Measurements from ENCODE around the gene CDX1. TPM values are rescaled to one million over a fixed set of nuclear protein-coding genes. Genes with fewer than 3 reads are reported as not detected.

Gene CDX1
- polyA plus RNA-seq, 4 donors: 205 to 308 (median 228) TPM

DNA sequence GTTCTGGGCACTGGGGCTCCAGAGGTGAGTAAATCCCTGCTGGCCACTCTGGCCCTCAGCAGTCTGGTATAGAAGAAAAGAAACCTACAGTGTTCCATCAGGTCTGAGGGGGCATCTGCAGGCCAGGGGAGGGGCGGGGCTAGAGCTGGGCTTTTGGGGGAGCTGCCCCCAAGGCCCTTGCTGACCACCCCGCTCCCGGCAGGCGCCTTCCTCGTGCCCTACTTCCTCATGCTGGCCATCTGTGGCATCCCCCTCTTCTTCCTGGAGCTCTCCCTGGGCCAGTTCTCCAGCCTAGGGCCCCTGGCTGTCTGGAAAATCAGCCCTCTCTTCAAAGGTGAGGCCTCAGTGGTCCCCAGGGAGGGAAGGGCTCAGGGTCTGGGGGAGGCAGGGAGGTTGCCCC is 29.9 kb downstream of the CDX1 start:
- no peaks in the 10 kb centered on the region for H3K4me1 ChIP-seq (ENCODE audit: control insufficient read depth in 3 of 3, insufficient read depth in 2 of 3, low read depth in 1 of 3, low read length in 2 of 3)
- 59 to 78% (median 73%) methylated on average over 2 to 5 of the region's 5 CpGs for WGBS, 3 donors

DNA sequence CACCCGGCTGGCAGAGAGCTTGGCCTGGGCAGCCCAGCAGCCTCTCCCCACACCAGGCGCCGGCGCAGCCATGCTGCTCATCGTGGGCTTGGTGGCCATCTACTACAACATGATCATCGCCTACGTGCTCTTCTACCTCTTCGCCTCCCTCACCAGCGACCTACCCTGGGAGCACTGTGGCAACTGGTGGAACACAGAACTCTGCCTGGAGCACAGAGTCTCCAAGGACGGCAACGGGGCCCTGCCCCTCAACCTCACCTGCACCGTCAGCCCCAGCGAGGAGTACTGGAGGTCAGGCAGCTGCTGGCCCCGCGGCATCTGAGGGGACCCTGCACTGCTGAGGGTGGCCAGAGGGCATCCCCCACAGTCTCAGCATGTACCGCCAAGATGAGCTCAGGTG is 30.4 kb downstream of the CDX1 start:
- no peak for DNase-seq
- FAIRE-seq: no peak
- WGBS, 3 donors: 89 to 92% (median 90%) methylated on average over 16 of the region's 16 CpGs

More for the DNA sequence above, 29.9 kb downstream of the CDX1 start:
- DNase-seq (no peak), FAIRE-seq (no peak)
- H3K27me3 ChIP-seq (ENCODE audit: control insufficient read depth in 3 of 3, insufficient read depth in 3 of 3, low read length in 3 of 3): no peaks in the 10 kb centered on the region
- no peak overlapping the region for H3K4me3 ChIP-seq (ENCODE audit: low read depth in 1 of 3, low read length in 3 of 3)
- H3K9me3 ChIP-seq (ENCODE audit: control insufficient read depth in 2 of 2, insufficient read depth in 1 of 2, low read depth in 1 of 2, low read length in 1 of 2): no peaks in the 10 kb centered on the region
- H3K27ac ChIP-seq (ENCODE audit: low read depth in 1 of 3, low read length in 2 of 3): no peak overlapping the region
- peaks cover 0 to 40% (median 0%) of the 10 kb centered on the region in 3 donors for H3K36me3 ChIP-seq (ENCODE audit: control insufficient read depth in 3 of 3, insufficient read depth in 2 of 3, low read depth in 1 of 3, low read length in 3 of 3)

DNA sequence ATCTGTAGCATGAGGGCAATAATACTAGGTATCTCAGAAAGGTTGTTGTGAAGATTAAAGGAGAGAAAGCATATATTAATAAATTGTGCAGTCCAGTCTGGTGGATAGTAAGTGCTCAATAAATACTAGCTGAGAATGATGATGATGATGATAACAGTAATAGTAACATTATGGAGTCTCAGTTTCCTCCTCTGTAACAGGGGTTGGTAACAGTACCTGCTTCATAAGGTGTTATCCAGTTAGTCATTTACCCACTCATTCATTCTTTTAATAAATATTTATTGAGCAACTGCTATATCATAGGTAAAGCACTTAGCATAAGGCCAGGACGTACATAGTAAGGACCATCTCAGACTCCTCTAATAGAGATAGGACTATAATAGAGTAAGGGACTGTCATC is 30.9 kb downstream of the CDX1 start:
- H3K4me1 ChIP-seq (ENCODE audit: control insufficient read depth in 3 of 3, insufficient read depth in 2 of 3, low read depth in 1 of 3, low read length in 2 of 3): no peaks in the 10 kb centered on the region
- DNase-seq: no peak
- H3K9me3 ChIP-seq (ENCODE audit: control insufficient read depth in 2 of 2, insufficient read depth in 1 of 2, low read depth in 1 of 2, low read length in 1 of 2): no peaks in the 10 kb centered on the region
- 85 to 93% (median 91%) methylated on average over 1 of the region's 1 CpG for WGBS, 3 donors
- H3K27ac ChIP-seq (ENCODE audit: low read depth in 1 of 3, low read length in 2 of 3): no peak overlapping the region
- H3K36me3 ChIP-seq (ENCODE audit: control insufficient read depth in 3 of 3, insufficient read depth in 2 of 3, low read depth in 1 of 3, low read length in 3 of 3): peaks cover 0 to 49% (median 0%) of the 10 kb centered on the region in 3 donors
- FAIRE-seq: no peak
- no peak overlapping the region for H3K4me3 ChIP-seq (ENCODE audit: low read depth in 1 of 3, low read length in 3 of 3)
- no peaks in the 10 kb centered on the region for H3K27me3 ChIP-seq (ENCODE audit: control insufficient read depth in 3 of 3, insufficient read depth in 3 of 3, low read length in 3 of 3)

More for the DNA sequence above, 30.4 kb downstream of the CDX1 start:
- Histone ChIP-seq H3K27me3 (ENCODE audit: control insufficient read depth in 3 of 3, insufficient read depth in 3 of 3, low read length in 3 of 3) (no peaks in the 10 kb centered on the region), H3K4me3 (ENCODE audit: low read depth in 1 of 3, low read length in 3 of 3) (no peak overlapping the region), H3K27ac (ENCODE audit: low read depth in 1 of 3, low read length in 2 of 3) (no peak overlapping the region), H3K9me3 (ENCODE audit: control insufficient read depth in 2 of 2, insufficient read depth in 1 of 2, low read depth in 1 of 2, low read length in 1 of 2) (no peaks in the 10 kb centered on the region), H3K36me3 (ENCODE audit: control insufficient read depth in 3 of 3, insufficient read depth in 2 of 3, low read depth in 1 of 3, low read length in 3 of 3) (peaks cover 0 to 44% (median 0%) of the 10 kb centered on the region in 3 donors), H3K4me1 (ENCODE audit: control insufficient read depth in 3 of 3, insufficient read depth in 2 of 3, low read depth in 1 of 3, low read length in 2 of 3) (no peaks in the 10 kb centered on the region)

DNA sequence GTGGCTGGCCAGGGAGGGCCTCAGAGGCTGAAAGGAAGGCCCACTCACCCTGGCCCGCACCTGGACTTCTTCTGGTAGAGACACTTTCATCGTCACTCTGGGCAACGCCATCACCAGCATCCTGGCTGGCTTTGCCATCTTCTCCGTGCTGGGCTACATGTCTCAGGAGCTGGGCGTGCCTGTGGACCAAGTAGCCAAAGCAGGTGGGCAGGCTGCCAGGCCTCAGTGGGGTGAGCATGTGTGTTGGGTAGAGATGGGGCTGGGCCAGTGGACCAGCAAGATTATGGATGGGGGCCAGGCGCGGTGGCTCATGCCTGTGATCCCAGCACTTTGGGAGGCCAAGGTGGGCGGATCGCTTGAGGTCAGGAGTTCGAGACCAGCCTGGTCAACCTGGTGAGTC is 35.9 kb downstream of the CDX1 start:
- Histone ChIP-seq H3K4me3 (ENCODE audit: low read depth in 1 of 3, low read length in 3 of 3) (no peak overlapping the region), H3K27me3 (ENCODE audit: control insufficient read depth in 3 of 3, insufficient read depth in 3 of 3, low read length in 3 of 3) (no peaks in the 10 kb centered on the region), H3K9me3 (ENCODE audit: control insufficient read depth in 2 of 2, insufficient read depth in 1 of 2, low read depth in 1 of 2, low read length in 1 of 2) (no peaks in the 10 kb centered on the region), H3K4me1 (ENCODE audit: control insufficient read depth in 3 of 3, insufficient read depth in 2 of 3, low read depth in 1 of 3, low read length in 2 of 3) (no peaks in the 10 kb centered on the region), H3K36me3 (ENCODE audit: control insufficient read depth in 3 of 3, insufficient read depth in 2 of 3, low read depth in 1 of 3, low read length in 3 of 3) (peaks cover 0 to 56% (median 0%) of the 10 kb centered on the region in 3 donors), H3K27ac (ENCODE audit: low read depth in 1 of 3, low read length in 2 of 3) (no peak overlapping the region)
- 94 to 97% (median 95%) methylated on average over 10 of the region's 10 CpGs for WGBS, 3 donors
- DNase-seq: no peak
- FAIRE-seq: no peak

DNA sequence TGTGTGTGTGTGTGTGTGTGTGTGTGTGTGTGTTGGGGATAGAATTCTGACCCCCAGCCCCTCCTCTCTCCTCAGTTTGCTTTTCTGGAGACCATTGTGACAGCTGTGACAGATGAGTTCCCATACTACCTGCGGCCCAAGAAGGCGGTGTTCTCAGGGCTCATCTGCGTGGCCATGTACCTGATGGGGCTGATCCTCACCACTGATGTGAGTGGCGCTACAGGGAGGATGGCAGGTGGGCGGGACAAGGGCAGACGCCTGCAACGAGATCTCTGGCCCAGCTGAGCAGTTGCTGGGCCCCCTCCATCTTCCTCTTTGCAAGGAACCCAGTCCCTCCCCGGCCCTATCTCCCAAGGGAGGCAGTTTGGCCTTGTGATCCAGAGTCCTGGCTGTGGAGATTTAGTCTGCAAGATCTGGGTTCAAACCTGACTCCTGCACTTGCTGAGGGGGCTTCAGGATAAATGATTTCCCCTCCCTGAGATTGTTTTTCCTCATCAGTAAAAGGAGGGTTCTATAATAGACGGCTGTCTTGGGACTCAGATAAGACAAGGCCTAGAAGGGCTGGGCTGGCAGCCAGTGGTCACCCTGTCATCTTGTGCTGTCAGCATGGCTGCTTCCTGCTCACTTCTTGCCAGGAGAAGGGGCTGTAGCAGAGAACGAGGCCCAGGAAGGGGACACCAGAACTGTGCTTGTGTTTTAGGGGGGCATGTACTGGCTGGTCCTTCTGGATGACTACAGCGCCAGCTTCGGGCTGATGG is 37.4 kb downstream of the CDX1 start:
- FAIRE-seq: no peak
- H3K4me1 ChIP-seq (ENCODE audit: control insufficient read depth in 3 of 3, insufficient read depth in 2 of 3, low read depth in 1 of 3, low read length in 2 of 3): peaks cover 0 to 7% (median 2%) of the 10 kb centered on the region in 3 donors
- no peaks in the 10 kb centered on the region for H3K27me3 ChIP-seq (ENCODE audit: control insufficient read depth in 3 of 3, insufficient read depth in 3 of 3, low read length in 3 of 3)
- H3K27ac ChIP-seq (ENCODE audit: low read depth in 1 of 3, low read length in 2 of 3): no peak overlapping the region
- no peak overlapping the region for H3K4me3 ChIP-seq (ENCODE audit: low read depth in 1 of 3, low read length in 3 of 3)
- peaks cover 0 to 57% (median 0%) of the 10 kb centered on the region in 3 donors for H3K36me3 ChIP-seq (ENCODE audit: control insufficient read depth in 3 of 3, insufficient read depth in 2 of 3, low read depth in 1 of 3, low read length in 3 of 3)
- no peaks in the 10 kb centered on the region for H3K9me3 ChIP-seq (ENCODE audit: control insufficient read depth in 2 of 2, insufficient read depth in 1 of 2, low read depth in 1 of 2, low read length in 1 of 2)
- no peak for DNase-seq
- 71 to 81% (median 80%) methylated on average over 12 of the region's 12 CpGs for WGBS, 3 donors

DNA sequence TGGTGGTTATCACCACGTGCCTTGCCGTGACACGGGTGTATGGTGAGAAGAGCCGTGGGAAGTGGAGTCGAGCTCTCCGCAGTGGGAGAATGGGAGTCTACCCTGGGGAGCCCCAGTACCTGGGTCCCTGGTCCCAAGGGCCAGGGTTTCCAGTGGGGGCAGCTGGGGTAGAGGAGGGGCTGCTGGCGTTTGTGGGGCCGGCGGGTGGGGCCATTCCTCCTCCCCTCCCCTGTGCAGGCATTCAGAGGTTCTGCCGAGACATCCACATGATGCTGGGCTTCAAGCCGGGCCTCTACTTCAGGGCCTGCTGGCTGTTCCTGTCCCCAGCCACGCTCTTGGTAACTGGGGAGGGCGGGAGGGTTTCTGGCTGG is 38.0 kb downstream of the CDX1 start:
- Histone ChIP-seq H3K4me1 (ENCODE audit: control insufficient read depth in 3 of 3, insufficient read depth in 2 of 3, low read depth in 1 of 3, low read length in 2 of 3) (peaks cover 0 to 12% (median 7%) of the 10 kb centered on the region in 3 donors), H3K9me3 (ENCODE audit: control insufficient read depth in 2 of 2, insufficient read depth in 1 of 2, low read depth in 1 of 2, low read length in 1 of 2) (no peaks in the 10 kb centered on the region), H3K36me3 (ENCODE audit: control insufficient read depth in 3 of 3, insufficient read depth in 2 of 3, low read depth in 1 of 3, low read length in 3 of 3) (peaks cover 0 to 59% (median 0%) of the 10 kb centered on the region in 3 donors), H3K27ac (ENCODE audit: low read depth in 1 of 3, low read length in 2 of 3) (no peak overlapping the region), H3K27me3 (ENCODE audit: control insufficient read depth in 3 of 3, insufficient read depth in 3 of 3, low read length in 3 of 3) (no peaks in the 10 kb centered on the region), H3K4me3 (ENCODE audit: low read depth in 1 of 3, low read length in 3 of 3) (no peak overlapping the region)
- WGBS, 3 donors: 91 to 99% (median 91%) methylated on average over 12 to 13 of the region's 13 CpGs
- FAIRE-seq: no peak
- DNase-seq: no peak

DNA sequence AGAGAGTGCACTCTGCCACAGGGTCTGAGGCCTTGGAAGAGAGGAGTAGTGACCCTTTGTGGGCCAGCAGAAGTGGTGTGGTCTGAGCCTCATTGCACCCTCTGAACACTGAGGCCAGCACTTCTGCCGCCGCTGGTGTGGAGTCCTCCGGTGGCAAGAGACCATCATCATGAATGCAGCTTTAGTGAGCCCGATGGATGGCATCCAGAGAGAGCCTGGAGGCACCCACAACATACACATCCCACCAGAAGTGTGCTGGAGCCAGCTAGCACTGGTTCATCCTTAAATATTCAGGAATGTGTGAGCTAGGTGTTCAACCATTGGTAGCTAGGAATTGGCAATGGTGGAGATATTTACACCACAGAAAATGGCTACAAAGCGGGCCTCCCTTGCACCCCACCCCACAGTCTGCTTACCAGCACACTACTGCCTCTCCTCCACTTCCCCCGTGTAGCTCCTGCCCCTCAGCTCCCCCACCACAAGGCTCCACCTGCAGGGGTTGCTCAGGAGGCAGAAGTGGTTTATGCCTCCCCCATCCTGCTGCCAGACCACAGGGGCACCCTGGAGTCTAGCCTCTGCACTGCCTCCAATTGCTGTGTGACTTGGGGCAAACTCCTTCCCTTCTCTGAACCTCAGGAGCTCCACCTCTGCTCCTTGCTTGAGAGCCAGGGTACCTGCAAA is 39.7 kb downstream of the CDX1 start:
- FAIRE-seq: no peak
- 79 to 91% (median 86%) methylated on average over 6 of the region's 6 CpGs for WGBS, 3 donors
- Histone ChIP-seq H3K9me3 (ENCODE audit: control insufficient read depth in 2 of 2, insufficient read depth in 1 of 2, low read depth in 1 of 2, low read length in 1 of 2) (no peaks in the 10 kb centered on the region), H3K36me3 (ENCODE audit: control insufficient read depth in 3 of 3, insufficient read depth in 2 of 3, low read depth in 1 of 3, low read length in 3 of 3) (peaks cover 0 to 59% (median 0%) of the 10 kb centered on the region in 3 donors), H3K4me1 (ENCODE audit: control insufficient read depth in 3 of 3, insufficient read depth in 2 of 3, low read depth in 1 of 3, low read length in 2 of 3) (peaks cover 0 to 29% (median 7%) of the 10 kb centered on the region in 3 donors), H3K27me3 (ENCODE audit: control insufficient read depth in 3 of 3, insufficient read depth in 3 of 3, low read length in 3 of 3) (no peaks in the 10 kb centered on the region), H3K27ac (ENCODE audit: low read depth in 1 of 3, low read length in 2 of 3) (no peak overlapping the region), H3K4me3 (ENCODE audit: low read depth in 1 of 3, low read length in 3 of 3) (no peak overlapping the region)
- no peak for DNase-seq

DNA sequence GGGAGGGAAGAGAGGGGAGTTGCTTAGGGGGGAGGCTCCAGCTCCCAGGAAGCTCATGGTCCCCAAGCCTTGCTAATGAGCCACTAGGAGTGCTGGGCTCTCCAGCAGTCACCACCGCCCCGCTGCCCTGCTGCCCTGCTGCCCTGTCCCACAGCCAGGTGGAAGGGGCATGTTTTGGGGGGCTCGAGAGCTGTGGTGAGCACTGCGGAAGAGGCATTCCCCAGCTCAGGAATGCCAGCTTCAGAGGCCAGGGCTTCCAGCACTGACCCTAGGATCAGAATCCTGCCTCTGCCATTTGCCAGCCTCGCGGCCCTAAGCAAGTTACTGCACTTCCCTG is 40.2 kb downstream of the CDX1 start:
- DNase-seq: no peak
- Histone ChIP-seq H3K27ac (ENCODE audit: low read depth in 1 of 3, low read length in 2 of 3) (no peak overlapping the region), H3K27me3 (ENCODE audit: control insufficient read depth in 3 of 3, insufficient read depth in 3 of 3, low read length in 3 of 3) (no peaks in the 10 kb centered on the region), H3K9me3 (ENCODE audit: control insufficient read depth in 2 of 2, insufficient read depth in 1 of 2, low read depth in 1 of 2, low read length in 1 of 2) (no peaks in the 10 kb centered on the region), H3K4me3 (ENCODE audit: low read depth in 1 of 3, low read length in 3 of 3) (no peak overlapping the region), H3K36me3 (ENCODE audit: control insufficient read depth in 3 of 3, insufficient read depth in 2 of 3, low read depth in 1 of 3, low read length in 3 of 3) (peaks cover 0 to 58% (median 0%) of the 10 kb centered on the region in 3 donors), H3K4me1 (ENCODE audit: control insufficient read depth in 3 of 3, insufficient read depth in 2 of 3, low read depth in 1 of 3, low read length in 2 of 3) (peaks cover 0 to 34% (median 7%) of the 10 kb centered on the region in 3 donors)
- 93 to 95% (median 94%) methylated on average over 6 of the region's 6 CpGs for WGBS, 3 donors
- no peak for FAIRE-seq
